ENCODE results near the gene MYL7. TPM values are rescaled to one million over a fixed set of nuclear protein-coding genes. Genes with fewer than 3 reads are reported as not detected.

MYL7 gene
- total and polyA plus RNA-seq, 2 of the 13 experiments (the other 11 are each of a cell fraction or from before 2014, with no cell fraction given) = 1.8 TPM; not detected in 1

DNA sequence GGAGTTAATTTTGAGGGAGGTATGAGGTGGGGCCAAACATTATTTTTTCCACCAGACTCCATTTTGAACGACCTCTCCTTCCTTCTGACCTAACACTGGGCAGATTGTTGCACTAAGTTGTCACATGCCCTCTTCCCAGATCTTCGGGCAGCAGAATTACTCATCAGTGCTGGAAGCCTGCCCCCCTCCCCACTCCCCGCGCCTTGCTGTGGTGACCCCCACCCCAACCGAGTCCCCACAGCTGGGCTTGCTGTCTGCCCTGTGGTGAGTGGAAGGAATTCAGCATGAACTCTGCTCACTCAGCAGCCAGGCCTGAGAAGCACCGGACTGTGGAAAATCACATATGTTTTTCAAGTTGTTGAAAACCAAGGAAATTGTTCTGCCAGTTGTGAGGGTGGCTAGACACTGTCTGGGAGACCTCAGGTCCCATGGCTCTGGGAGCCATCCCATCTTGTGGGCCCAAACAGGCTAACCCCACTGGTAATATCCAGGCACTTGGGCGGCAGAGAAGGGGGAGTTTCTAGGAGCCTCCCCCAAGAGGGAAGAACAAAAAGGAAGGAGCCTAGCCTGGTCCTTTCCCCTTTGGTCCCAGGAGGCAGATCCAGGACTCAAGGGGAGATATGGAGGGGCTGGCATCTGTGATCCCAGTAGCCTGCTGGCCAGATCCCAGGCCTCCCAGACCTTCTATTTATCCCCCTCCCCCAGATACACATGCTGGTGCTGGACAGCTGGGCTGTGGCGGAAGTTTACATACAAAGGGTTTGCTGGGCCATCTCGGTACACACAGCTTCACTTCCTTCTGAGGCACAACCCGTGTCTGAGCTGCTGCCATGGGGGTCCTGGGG, 40.5 kb downstream of the MYL7 start (continued):
- no peak for TF ChIP-seq GABPA (IDR thresholded peaks at IDR 0.05; ENCODE audit: low read depth, low read length)
- peak; percentile 79 for TF ChIP-seq GABPA (CRISPR knock-in tag; IDR thresholded peaks at IDR 0.05; ENCODE audit: low read depth)
- TF ChIP-seq, protein P1, sequence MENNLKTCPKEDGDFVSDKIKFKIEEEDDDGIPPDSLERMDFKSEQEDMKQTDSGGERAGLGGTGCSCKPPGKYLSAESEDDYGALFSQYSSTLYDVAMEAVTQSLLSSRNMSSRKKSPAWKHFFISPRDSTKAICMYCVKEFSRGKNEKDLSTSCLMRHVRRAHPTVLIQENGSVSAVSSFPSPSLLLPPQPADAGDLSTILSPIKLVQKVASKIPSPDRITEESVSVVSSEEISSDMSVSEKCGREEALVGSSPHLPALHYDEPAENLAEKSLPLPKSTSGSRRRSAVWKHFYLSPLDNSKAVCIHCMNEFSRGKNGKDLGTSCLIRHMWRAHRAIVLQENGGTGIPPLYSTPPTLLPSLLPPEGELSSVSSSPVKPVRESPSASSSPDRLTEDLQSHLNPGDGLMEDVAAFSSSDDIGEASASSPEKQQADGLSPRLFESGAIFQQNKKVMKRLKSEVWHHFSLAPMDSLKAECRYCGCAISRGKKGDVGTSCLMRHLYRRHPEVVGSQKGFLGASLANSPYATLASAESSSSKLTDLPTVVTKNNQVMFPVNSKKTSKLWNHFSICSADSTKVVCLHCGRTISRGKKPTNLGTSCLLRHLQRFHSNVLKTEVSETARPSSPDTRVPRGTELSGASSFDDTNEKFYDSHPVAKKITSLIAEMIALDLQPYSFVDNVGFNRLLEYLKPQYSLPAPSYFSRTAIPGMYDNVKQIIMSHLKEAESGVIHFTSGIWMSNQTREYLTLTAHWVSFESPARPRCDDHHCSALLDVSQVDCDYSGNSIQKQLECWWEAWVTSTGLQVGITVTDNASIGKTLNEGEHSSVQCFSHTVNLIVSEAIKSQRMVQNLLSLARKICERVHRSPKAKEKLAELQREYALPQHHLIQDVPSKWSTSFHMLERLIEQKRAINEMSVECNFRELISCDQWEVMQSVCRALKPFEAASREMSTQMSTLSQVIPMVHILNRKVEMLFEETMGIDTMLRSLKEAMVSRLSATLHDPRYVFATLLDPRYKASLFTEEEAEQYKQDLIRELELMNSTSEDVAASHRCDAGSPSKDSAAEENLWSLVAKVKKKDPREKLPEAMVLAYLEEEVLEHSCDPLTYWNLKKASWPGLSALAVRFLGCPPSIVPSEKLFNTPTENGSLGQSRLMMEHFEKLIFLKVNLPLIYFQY (CRISPR knock-in tag; IDR thresholded peaks at IDR 0.05; ENCODE audit: borderline replicate concordance) = peak; percentile 52; the same call in 1 of the 2 replicates
- TF ChIP-seq ZFY (CRISPR knock-in tag; IDR thresholded peaks at IDR 0.05) = peak; percentile 47; the same call in 1 of the 2 replicates
- TF ChIP-seq, protein P2, sequence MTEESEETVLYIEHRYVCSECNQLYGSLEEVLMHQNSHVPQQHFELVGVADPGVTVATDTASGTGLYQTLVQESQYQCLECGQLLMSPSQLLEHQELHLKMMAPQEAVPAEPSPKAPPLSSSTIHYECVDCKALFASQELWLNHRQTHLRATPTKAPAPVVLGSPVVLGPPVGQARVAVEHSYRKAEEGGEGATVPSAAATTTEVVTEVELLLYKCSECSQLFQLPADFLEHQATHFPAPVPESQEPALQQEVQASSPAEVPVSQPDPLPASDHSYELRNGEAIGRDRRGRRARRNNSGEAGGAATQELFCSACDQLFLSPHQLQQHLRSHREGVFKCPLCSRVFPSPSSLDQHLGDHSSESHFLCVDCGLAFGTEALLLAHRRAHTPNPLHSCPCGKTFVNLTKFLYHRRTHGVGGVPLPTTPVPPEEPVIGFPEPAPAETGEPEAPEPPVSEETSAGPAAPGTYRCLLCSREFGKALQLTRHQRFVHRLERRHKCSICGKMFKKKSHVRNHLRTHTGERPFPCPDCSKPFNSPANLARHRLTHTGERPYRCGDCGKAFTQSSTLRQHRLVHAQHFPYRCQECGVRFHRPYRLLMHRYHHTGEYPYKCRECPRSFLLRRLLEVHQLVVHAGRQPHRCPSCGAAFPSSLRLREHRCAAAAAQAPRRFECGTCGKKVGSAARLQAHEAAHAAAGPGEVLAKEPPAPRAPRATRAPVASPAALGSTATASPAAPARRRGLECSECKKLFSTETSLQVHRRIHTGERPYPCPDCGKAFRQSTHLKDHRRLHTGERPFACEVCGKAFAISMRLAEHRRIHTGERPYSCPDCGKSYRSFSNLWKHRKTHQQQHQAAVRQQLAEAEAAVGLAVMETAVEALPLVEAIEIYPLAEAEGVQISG (CRISPR knock-in tag; IDR thresholded peaks at IDR 0.05) = peak; percentile 27; the same call in 1 of the 2 replicates
